ENCODE results near the gene MAD1L1.
A peak's percentile ranks its signal among the peaks of the same experiment; 100 is the strongest.
"Not testable (repeated sequence)": the region's sequence is repeated elsewhere in the genome, so short reads cannot be mapped to it uniquely, and the experiment has no call there.

MAD1L1 gene

DNA sequence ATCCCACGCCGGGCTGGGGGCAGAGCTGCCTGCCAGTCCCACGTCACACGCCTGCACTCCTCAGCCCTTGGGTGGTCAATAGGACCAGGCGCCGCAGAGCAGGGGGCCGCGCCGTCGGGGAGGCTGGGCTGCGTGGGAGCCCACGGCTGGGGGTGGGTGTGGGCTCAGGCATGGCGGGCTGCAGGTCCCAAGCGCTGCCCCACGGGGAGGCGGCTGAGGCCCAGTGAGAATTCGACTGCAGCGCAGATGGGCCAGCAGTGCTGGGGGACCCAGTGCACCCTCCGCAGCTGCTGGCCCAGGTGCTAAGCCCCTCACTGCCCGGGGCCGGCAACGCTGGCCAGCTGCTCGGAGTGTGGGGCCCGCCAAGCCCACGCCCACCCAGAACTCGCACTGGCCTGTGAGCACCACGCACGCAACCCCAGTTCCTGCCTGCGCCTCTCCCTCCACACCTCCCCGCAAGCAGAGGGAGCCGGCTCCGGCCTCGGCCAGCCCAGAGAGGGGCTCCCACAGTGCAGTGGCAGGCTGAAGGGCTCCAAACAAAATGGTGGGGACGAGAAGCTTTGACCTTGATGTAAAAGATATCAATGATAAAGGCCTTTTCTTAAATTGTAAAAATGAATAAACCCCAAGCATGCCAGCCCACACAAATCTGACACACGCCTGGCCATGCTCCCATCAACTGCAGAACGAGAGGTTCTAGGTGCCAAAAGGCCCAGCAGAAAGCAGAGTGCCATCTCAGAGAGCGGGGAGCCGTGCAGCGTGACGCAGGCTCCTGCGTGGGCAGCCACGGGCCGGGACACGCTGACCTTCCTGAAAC is 255.5 kb downstream of the MAD1L1 start:
- DNase-seq = no peak

DNA sequence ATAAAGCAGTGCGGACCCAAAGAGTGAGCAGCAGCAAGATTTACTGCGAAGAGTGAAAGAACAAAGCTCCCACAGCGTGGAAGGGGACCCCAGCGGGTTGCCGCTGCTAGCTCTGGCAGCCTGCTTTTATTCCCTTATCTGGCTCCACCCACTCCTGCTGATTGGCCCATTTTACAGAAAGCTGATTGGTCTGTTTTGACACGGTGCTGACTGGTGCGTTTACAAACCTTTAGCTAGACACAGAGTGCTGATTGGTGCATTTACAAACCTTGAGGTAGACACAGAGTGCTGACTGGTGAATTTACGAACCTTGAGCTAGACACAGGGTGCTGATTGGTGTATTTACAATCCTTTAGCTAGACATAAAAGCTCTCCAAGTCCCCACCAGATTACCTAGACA is 256.2 kb downstream of the MAD1L1 start:
- not testable (repeated sequence) for DNase-seq

DNA sequence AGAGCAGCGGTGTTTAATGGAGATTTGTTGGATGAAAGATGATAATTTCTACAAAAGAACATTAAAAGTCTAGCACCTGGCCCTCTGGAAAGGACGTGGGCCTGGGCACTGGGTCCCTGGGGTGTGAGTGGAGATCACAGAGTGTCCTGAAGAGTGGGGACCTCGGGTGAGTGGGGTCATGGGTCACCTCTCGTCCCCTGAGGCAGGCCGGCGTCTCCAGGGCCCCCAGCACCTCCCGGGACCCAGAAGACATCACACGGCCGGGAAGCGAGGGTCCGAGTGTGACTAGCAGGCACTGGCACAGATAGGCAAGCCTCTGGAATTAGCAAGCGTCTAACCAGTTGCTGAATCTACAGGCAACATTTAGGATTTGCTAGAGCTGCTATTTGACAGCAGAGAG is 257.2 kb downstream of the MAD1L1 start:
- DNase-seq = no peak

DNA sequence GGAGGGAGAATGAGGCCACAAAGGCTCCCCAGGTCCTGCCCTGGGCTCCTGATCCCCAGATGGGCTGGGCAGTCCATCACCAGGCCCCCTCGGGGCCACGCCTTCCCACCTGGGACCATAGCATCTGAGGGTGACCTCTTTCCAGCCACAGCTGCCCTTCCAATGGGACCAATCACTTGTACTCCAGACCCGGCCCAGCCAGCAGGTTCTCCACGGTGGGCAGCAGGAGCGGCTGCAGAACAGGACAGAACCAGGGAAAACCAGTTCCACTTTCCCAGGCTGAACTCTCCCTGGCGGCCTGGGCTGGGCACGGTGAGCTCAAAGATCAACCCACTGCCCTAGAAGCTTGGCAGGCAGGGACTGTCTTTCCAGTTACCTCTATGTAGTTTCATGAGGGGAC is 257.6 kb downstream of the MAD1L1 start:
- DNase-seq = no peak

DNA sequence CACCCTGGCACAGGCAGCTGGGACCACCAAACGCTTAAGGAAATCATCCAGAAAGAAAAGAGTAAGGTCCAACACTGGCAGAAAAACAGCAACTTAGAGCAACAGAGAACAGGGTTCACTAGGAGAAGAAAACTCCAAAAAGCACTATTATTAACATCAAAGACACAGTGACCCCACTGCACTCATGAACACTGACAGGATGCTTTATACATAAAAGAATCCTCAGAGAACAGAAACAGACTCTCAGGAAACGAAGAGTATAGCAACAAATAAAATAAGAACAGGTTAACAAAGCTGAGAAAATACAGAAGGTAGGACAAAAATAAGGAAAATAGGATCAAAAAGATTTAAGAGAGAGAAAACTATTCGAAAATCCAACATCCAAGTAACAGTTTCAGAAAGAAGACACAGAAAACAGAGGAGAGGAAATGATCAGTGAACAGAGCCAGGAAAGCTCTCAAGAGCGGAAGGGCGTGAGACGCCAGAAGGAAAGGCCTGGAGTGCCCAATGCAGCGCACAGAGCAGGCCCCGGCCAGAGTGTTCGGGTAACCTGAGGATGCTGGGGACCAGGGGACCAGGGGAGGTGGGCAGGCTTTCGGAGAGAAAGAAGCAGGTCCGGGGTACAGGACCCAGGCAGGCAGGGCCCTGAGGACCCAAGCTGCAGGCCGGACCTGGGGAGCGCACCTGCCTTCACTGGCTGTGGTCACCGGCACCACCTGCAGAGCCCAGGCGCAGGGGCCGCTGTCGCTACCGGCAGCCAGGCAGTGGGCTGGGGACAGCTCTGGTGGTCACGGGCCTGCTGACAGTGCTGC is 258.2 kb downstream of the MAD1L1 start:
- DNase-seq = no peak

DNA sequence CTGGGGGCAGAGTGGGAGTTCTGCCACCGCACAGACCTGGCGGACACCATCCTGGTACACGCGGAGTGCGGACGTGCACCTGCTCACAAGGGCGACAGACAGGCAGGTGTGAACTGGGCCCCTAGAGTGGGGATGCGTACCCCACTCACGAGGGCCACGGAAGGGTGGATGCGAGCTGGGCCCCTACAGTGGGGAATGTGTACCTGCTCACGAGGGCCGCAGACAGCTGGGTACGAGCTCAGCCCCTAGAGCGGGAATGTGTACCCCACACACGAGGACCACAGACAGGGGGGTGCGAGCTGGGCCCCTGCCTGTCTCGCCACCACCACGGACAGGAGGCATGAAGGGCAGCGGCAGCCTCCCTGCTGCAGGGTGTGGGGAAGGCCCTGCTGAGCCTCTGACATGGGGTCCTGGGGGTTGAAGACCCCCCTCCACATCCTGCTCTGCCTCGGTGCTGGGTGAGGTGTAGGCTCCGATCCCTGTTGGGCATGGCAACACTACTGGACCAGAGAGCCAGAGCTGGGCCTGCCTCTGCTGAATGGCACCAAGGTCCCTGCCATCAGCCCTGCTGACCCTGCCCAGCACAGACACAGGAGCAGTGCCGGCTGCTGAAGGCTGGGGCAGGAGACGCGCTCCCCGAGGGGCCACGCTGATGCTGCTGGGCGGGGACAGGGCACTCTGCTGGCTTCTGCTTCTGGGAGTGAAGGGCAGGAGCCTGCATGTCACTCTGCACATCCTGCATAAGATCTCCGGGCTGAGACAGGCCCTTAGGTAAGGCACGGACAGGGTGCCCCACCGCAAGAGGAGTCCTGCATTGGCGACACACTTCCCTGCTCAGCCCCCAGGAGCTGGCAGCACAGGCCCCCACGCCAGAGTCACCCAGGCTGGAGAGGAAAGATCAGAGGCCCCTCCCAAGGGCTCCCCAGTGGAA is 259.2 kb downstream of the MAD1L1 start:
- DNase-seq = no peak

DNA sequence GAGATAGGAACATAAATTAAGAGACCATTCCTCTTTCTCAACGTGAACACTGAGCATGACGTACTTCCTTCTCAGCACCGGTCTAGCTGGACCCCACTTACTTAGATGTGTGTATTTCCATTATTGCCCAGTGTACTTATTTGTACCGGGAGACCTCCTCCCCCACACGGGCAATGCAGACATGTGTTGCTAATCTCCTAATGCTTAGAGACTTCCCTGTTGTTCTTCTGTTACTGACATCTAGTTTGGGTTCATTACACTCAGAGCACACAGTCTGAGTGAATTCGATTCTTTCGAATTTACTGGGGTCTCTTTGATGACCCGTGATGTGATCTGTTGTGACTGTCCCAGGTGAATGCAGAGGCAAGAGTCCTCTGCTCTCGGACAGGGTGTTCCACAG is 260.0 kb downstream of the MAD1L1 start:
- DNase-seq = no peak

DNA sequence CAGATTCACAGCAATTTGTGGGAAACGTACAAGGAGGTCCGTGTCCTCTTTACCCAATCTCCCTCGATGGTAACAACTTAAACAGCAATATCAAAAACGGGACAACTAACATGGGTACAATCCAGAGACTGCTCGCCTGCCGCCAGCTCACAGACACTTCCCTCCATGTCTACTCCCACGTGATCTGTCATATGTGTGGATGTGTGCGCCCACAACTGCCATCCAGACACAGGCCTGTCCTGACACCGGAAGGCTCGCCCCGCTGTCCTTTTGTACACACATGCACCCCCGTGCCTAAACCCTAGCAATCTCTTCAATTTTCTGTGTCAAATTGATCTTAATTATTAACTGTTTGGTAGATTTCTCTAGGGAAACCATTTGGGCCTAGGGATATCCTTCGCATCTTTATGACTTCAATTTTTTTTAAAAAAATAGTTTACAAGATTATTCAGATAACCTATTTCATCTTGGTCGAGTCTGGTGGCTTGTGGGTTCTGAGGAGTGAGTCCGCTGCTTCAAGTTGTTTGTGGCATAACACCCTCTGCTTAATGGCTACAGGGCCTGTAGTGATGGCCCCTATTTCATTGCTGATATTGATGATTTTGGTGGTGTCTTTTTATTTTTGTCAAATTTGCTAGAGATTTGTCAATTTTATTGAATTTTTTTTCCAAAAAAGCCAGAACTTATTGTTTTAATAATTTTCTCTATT is 260.6 kb downstream of the MAD1L1 start:
- DNase-seq = peak in 1 of 2 donors; percentile 14

DNA sequence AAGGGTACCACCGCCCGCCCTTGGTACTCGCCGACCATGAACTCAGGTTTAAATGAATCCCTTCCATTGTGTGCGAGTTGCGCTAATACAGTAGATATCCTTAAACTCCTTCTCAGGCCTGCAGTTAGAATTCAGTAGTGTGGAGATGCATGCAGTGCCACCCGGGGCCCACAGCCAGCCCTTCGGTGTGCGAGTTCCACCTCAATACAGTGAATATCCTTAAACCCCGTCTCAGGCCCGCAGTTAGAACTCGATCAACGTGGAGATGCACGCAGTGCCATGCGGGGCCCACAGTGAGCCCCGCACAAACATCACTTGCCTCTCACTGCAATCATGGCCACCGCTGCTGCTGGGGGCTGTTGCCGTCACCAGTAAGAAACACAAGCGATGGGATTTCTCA is 261.9 kb downstream of the MAD1L1 start:
- DNase-seq = no peak

DNA sequence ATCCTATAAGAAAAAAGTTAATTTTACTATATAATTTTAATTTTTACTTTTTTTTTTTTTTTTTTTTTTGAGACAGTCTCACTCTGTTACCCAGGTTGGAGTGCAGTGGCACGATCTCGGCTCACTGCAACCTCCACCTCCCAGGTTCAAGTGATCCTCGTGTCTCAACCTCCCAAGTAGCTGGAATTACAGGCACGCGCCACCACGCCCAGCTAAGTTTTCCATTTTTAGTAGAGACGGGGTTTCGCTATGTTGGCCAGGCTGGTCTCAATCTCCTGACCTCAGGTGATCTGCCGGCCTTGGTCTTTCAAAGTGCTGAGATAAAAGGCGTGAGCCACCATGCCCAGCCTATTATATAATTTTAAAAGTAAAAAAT is 262.5 kb downstream of the MAD1L1 start:
- DNase-seq = not testable (repeated sequence)

DNA sequence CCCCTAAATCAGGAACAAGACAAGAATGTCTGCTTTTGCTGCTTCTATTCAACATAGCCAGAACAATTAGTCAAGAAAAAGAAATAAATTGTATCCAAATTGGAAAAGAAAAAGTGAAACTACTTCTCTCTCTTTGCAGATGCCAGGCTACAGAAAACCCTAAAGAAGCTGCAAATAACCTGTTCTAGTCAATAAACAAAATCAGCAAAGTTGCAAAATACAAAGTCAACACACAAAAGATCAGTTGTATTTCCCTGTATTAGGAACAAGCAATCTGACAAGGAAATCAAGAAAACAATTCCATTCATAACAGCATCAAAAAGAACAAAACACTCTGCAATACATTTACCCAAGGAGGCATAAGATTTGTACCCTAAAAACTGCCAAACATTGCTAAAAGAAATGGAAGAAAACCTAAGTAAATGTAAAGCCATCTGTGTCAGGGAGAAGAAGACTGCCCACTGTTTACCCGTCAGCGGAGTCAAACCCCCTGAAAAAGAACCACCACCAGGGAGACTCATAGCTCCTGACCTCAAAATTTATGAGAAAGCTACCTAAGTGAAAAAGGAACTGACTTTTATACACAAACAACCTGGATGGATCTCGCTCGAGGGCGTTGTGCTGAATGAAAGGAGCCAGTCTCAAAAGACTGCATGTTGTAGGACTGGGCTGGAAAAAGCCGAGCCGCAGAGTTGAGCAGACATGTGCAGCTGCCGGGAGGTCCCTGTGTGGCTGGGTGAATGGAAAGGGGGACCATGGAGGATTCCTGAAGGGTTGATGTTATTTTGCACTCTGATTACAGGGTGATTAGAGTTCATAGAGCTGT is 263.1 kb downstream of the MAD1L1 start:
- DNase-seq = no peak

DNA sequence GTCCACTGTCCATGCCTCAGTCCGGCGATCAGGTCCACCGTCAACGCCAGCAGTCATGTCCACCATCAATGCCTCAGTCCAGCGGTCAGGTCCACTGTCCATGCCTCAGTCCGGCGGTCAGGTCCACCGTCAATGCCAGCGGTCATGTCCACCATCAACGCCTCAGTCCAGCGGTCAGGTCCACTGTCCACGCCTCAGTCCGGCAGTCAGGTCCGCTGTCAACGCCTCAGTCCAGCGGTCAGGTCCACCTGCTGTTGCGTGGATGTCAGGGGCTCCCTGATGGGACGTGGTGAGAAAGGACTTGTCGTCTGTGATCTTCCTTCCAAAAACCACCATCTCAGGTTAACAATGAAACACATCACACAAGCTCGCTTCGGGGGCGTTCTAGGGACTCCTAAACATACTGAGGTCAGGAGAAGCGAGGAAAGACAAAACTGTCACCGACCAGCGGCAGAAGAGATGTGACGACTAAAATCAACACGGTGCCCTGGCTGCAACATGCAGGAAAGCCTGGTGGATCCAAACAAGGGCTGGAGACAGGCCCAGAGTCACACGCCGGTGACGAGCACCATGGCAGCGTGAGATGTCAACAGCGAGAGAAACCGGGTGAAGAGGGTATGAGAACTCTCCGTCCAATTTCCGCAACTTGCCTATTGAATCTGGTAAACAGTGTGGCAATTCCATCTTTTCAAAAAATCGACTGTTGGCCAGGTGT is 264.2 kb downstream of the MAD1L1 start:
- DNase-seq = no peak

DNA sequence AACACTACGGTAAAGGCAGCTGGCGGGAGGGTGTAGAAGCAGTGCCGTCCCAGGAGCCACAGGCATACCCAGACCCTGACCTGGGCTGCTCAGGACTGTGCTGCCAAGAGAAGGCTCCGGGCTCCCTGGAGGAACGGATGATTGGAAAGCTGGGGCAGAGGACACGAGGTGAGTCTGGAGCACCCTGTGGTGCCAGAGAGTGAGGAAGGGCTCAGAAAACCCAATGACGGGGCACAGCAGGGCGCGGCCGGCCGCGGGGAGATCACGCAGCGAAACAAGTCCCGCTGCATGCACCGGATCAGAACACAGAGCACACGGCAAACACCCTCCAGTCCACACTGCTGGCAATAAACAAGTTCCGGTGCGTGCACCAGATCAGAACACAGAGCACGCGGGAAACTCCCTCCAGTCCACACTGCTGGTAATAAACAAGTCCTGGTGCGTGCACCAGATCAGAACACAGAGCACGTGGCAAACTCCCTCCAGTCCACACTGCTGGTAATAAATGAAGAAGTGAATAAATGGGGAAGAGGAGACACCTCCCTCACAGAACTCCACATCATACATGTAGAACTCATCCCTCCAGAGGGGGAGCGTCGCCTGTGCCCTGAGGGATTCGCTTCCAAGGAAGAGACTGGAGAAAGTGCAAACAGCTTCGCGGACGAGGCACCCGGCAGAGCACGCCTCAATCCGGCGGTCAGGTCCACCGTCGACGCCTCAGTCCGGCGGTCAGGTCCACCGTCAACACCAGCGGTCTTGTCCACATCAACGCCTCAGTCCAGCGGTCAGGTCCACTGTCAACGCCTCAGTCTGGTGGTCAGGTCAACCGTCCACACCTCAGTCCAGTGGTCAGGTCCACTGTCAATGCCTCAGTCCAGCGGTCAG is 265.0 kb downstream of the MAD1L1 start:
- no peak for DNase-seq

DNA sequence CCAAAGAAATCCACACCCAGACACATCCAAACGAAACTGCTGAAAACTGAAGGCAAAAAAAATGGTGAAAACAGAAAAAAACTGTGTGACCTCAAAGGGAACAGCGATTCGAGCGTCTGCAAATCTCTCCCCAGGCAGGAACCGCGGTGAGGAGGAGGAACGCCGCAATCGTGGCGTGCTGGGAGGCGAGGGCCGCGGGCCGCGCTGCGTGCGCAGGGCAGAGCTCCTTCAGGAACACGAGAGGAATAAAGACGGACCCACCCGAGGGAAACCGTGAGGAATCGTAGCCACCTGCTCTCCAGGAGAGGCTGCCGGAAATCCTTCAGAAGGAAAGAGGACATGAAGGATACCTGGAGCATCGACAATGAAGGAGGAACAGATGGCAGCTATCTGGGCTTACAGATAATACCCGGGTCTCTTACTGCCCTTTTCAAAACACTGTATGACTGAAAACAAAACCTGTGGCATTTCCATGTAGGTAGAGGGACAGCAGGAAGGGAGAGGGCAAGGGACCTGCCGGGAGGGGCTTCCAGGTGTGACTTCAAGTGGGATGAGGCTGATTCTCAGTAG is 266.0 kb downstream of the MAD1L1 start:
- DNase-seq = no peak

DNA sequence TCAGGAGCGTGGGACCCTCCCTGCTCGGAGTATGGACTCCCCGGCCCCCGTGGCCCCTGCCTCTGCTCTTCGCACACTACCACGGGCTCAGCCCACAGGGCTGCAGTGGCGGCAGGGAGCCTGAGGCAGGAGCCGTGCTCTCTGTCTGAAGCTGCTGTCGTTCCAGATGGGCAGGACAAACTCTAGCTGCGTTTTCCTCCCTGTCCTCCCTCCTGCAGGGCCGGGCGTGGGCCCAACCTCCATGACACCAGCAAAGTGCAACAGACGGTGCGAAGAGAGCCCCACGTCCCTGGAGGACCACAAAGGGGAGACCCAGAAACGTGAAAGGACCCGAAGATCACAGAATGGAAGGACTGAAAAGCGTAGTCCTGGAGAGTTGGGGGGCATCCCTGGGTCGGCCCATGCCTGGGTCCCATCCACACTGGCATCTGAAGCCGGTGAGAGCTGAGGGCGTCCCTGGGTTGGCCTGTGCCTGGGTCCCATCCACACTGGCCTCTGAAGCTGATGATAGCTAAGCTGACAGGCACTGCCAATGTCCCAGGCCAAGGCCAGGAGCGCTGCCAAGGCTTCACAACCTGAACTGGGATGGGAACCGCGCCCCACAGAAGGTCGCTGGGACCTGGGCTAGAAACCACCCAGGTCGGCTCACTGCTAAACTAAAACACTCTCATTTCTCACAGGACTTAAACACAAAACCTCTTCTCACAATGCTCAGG is 267.0 kb downstream of the MAD1L1 start:
- no peak for DNase-seq

DNA sequence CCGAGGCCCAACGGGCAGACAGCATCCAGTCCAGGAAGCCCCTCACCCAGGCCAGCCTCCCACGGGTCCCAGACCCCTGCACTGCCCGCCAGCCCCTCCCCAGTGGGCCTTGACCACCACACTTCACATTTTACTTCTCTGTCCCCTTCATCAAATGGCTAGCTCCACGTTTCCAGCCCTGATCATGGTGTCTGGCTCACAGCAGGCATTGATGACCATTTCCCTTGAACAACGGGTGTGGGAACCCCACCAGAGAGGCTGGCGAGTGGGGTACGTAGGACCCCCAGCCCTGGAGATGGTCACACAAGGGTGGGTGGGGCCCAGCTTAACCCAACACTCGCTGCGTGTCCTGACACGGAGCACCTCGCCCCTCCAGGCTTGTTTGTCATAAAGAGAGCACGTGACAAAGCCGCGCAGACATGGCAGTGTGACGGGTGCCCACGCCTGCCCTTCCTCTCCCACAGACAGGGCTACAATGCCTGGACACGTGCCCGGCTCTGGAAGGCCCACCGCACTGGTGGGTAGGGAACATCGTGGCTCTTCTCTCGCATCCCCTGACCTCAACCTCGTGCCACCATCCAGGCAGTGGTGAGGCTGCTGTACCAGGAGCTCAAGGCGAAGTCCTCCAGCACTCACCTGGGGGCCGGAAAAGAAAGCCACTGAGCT is 267.7 kb downstream of the MAD1L1 start:
- DNase-seq = no peak

DNA sequence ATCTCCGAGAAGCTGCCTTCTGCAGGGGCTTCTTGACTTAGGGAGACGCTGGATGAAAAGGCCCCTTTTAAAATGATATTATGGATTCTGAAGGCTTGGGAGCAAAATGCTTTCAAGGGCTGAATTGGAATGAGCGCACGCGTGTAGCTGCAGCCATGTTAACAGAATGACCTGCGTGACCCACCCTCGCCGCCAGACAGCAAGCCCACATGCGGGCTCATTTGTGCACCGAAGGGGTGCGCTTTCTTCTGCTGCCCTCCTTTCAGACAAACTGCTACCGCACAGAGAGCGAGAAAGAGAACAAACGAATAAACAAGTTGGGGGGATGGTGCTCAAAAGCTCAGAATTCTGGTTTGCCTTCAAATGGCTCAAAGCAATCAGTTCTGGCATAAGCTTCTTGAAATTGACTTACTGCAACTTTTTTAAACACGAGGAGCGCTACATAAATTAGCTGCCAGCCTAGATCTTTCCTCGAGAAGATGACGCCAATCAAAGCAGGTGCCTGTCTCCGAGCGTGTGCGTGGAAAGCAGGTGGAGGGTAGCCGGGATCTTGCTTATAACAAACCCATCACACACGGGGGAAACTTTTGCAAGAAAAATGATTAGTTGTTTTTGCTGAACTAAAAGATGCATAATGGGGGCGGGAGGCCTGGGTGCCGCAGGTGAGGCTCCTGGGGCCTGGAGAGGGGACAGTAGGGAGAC is 268.4 kb downstream of the MAD1L1 start:
- no peak for DNase-seq

DNA sequence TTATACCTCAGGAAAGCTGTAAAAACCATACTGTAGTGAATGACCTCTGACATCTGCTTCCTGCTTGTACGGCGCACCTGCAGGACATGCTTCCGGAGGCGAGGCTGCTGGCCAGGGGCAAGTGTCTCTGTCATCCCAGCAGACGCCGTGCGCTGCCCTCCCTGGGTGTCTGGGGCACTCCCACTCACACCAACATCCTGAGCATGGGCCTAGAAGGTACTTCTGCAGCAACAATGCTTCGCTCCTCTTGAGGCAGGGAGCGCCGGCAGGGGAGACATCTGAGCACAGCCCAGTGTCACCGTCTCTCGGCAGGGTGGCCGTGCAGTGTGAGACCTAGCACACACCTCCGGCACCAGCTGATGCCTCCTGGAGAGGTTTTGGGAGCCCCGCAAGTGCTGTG is 269.2 kb downstream of the MAD1L1 start:
- DNase-seq = no peak

Data from CD4-positive, alpha-beta T cell treated with Interleukin-4 for 1 hour (primary cell).